Endothelial cell of umbilical vein (primary cell): Measurements from ENCODE around the gene HRH3. TPM values are rescaled to one million over a fixed set of nuclear protein-coding genes. Genes with fewer than 3 reads are reported as not detected.

Experiments
- BruUV-seq: library from RNA; stranded (reverse); fragments of 400-500 nt; replicated peaks from 2 replicates; lab custom pipeline; 2021; lab: Mats Ljungman, UMichigan
- CTCF ChIA-PET: fragments of 300-600, 350-600 bp; sonication (Branson Sonifier 250); formaldehyde crosslinking; loops from one replicate; lab custom pipeline; 2021; ENCODE audit warnings: antibody characterized with exemption, inconsistent platforms; lab: Charles Lee
- POLR2A ChIA-PET: fragments of 300-600, 350-600 bp; sonication (Branson Sonifier 250); formaldehyde crosslinking; loops from one replicate; lab custom pipeline; 2021; ENCODE audit warnings: antibody characterized with exemption, inconsistent platforms; lab: Charles Lee
- DNase-seq: peaks from one replicate; pipeline ENCODE4 v3.0.0-alpha.2; 2011; ENCODE audit warnings: low read depth, low spot score
- FAIRE-seq: peaks from 2 replicates; lab custom pipeline; 2011; peaks lifted over from hg19 to GRCh38; lab: Jason Lieb, UNC
- H2AFZ ChIP-seq: 2 replicates; pipeline ENCODE4 v1.6.0; 2012; ENCODE audit warnings: low read depth, low read length, control low read depth, inconsistent platforms
- H3K27ac ChIP-seq: 2 replicates; pipeline ENCODE4 v1.5.1; 2011; ENCODE audit warnings: low read depth, mild to moderate bottlenecking, control low read depth, low read length, moderate library complexity; ENCODE audit not compliant: insufficient read depth
- H3K27me3 ChIP-seq, 2 experiments: 2 replicates each; pipeline versions ENCODE4 v1.6.0 to v1.6.1; 2011; ENCODE audit warnings: low read length in 2 of 2, mixed read lengths in 1 of 2; ENCODE audit not compliant: control insufficient read depth in 2 of 2, insufficient read depth in 2 of 2
- H3K36me3 ChIP-seq, 2 experiments: 2 replicates in 1 of 2; 3 replicates in 1 of 2; pipeline ENCODE4 v1.5.1; 2011; ENCODE audit warnings: low read length in 2 of 2, mild to moderate bottlenecking in 1 of 2, moderate library complexity in 1 of 2; ENCODE audit not compliant: control insufficient read depth in 2 of 2, insufficient read depth in 2 of 2; ENCODE audit errors: extremely low read depth in 1 of 2
- H3K4me1 ChIP-seq: 3 replicates; pipeline ENCODE4 v1.5.1; 2011; ENCODE audit warnings: mild to moderate bottlenecking, low read length; ENCODE audit not compliant: control insufficient read depth, insufficient read depth; ENCODE audit errors: extremely low read depth
- H3K4me2 ChIP-seq: 2 replicates; pipeline ENCODE4 v1.6.1; 2011; ENCODE audit warnings: low read length, control low read depth, mixed read lengths; ENCODE audit not compliant: insufficient read depth
- H3K4me3 ChIP-seq, 3 experiments: fragments of 200-600 bp in 1 of 3; sonication (generic), shearing (Covaris generic) in 1 of 3; replicated peaks in 1 of 3; 2 replicates each; pipeline ENCODE4 v1.5.1; 2011 to 2016; ENCODE audit warnings: control low read depth in 3 of 3, low read length in 3 of 3, mild to moderate bottlenecking in 2 of 3, inconsistent platforms in 1 of 3, low read depth in 1 of 3, moderate library complexity in 1 of 3; ENCODE audit not compliant: insufficient read depth in 1 of 3
- H3K79me2 ChIP-seq: 2 replicates; pipeline ENCODE4 v1.6.0; 2012; ENCODE audit warnings: low read length, inconsistent platforms; ENCODE audit not compliant: control insufficient read depth, insufficient read depth
- H3K9ac ChIP-seq: replicated peaks from 2 replicates; pipeline ENCODE3; 2011; ENCODE audit warnings: low read length, control low read depth; ENCODE audit not compliant: insufficient read depth; ENCODE audit errors: extremely low read depth
- H3K9me1 ChIP-seq: replicated peaks from 3 replicates; pipeline ENCODE4 v1.6.0; 2011; ENCODE audit warnings: mild to moderate bottlenecking, low read length; ENCODE audit not compliant: control insufficient read depth, insufficient read depth; ENCODE audit errors: extremely low read depth
- H3K9me3 ChIP-seq: replicated peaks from 2 replicates; pipeline ENCODE4 v1.5.1; 2012; ENCODE audit warnings: low read length, inconsistent platforms; ENCODE audit not compliant: control insufficient read depth, insufficient read depth
- H4K20me1 ChIP-seq: replicated peaks from 2 replicates; pipeline ENCODE3; 2011; ENCODE audit warnings: mild to moderate bottlenecking, low read length; ENCODE audit not compliant: control insufficient read depth, insufficient read depth; ENCODE audit errors: extremely low read depth
- EZH2 ChIP-seq: IDR thresholded peaks from 2 replicates; pipeline ENCODE4 v1.6.1; 2012; ENCODE audit warnings: borderline replicate concordance, low read depth, mild to moderate bottlenecking, moderate library complexity, low read length, inconsistent platforms; ENCODE audit not compliant: severe bottlenecking
- FOS ChIP-seq: IDR thresholded peaks from 2 replicates; pipeline ENCODE4 v1.6.1; 2011; ENCODE audit warnings: mild to moderate bottlenecking, low read length, moderate library complexity, borderline replicate concordance; ENCODE audit not compliant: insufficient read depth
- GATA2 ChIP-seq: IDR thresholded peaks from 2 replicates; pipeline ENCODE4 v1.7.0; 2011; ENCODE audit warnings: low read depth, mild to moderate bottlenecking, moderate library complexity, mixed read lengths, low read length; ENCODE audit not compliant: insufficient read length, insufficient read depth
- JUN ChIP-seq: IDR thresholded peaks from 2 replicates; pipeline ENCODE4 v1.6.1; 2011; ENCODE audit warnings: borderline replicate concordance, low read depth; ENCODE audit not compliant: insufficient read length, insufficient read depth
- MYC ChIP-seq: IDR thresholded peaks from one replicate; pipeline ENCODE4 v1.6.1; 2011; ENCODE audit warnings: mild to moderate bottlenecking, low read depth, low read length
- POLR2A ChIP-seq: IDR thresholded peaks from 2 replicates; pipeline ENCODE4 v1.6.1; 2012; ENCODE audit warnings: low read depth, mild to moderate bottlenecking, control low read depth, low read length
- POLR2AphosphoS5 ChIP-seq: IDR thresholded peaks from 2 replicates; pipeline ENCODE4 v1.6.1; 2012; ENCODE audit warnings: low read depth, mild to moderate bottlenecking, control low read depth, low read length, moderate library complexity; ENCODE audit not compliant: insufficient read depth
- dilution Hi-C: fragments of 300-500 bp; cut with MboI; formaldehyde crosslinking; loops from one replicate; pipeline ENCODE4 v1.15.0; 2019; ENCODE audit warnings: low sequenced_read_pairs; ENCODE audit not compliant: extremely low pct_ligation_motif_present
- intact Hi-C: fragments of 100-400 bp; cut with micrococcal nuclease; formaldehyde crosslinking; loops from one replicate; pipeline ENCODE4 v1.10.0; 2022
- polyA plus RNA-seq, 4 experiments: library from polyadenylated mRNA; depleted of rRNA in 3 of 4; stranded (reverse) in 3 of 4; unstranded in 1 of 4; fragments of >200 nt; gene quantifications; 2 replicates each; pipeline versions ENCODE4 v1.2.1 to v1.2.3, GENCODE V29; 2011 to 2012; ENCODE audit warnings: missing spikeins in 1 of 4
- total RNA-seq: library from RNA; stranded (reverse); gene quantifications from 2 replicates; pipeline ENCODE4 v1.2.3, GENCODE V29; 2021
- TF ChIP-seq, protein P1 (sequence below), 2 donors: IDR thresholded peaks; 1 replicate in 1 of 2; 2 replicates in 1 of 2; pipeline ENCODE4 v1.5.1; 2011; ENCODE audit warnings: low read length in 2 of 2, mild to moderate bottlenecking in 2 of 2, moderate library complexity in 2 of 2, control low read depth in 1 of 2, inconsistent platforms in 1 of 2, low read depth in 1 of 2; ENCODE audit not compliant: insufficient read depth in 1 of 2; ENCODE audit errors: extremely low read depth in 1 of 2
- TF ChIP-seq, protein P2 (sequence below): IDR thresholded peaks from 2 replicates; pipeline ENCODE4 v1.6.1; 2011; ENCODE audit not compliant: insufficient read depth, insufficient read length

HRH3 gene
- total and polyA plus RNA-seq, 2 donors (not counting 3 experiments of a cell fraction or from before 2014, with no cell fraction given) = not detected

DNA sequence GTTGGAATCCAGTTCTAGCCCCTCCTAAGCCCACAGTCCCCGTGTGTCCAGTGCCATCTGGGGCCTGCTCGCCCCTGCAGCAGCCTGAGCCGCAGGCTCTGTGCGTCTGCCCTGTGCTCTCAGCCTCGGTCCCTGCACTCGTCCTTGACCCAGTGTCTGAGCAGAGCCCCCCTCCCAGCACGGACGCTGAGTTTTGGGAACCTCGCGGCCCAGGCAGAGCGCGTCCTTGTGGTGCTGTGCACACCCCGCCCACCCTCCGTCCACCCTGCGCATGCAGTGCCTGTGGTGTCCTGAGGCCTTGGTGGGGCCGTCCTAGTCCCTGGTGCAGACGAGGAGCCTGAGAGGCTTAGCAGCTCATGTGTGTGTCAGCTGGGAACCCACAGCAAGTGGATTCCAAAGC lies 49.8 kb upstream of the HRH3 start:
- H3K36me3 ChIP-seq = peaks cover 7 to 20% of the 10 kb centered on the region in 2 experiments
- H3K9me1 ChIP-seq = no peaks in the 10 kb centered on the region
- H3K4me2 ChIP-seq = no peak overlapping the region
- H3K4me1 ChIP-seq = no peaks in the 10 kb centered on the region
- ChIA-PET CTCF (no interaction called here), POLR2A (no interaction called here)
- no peak overlapping the region for H3K27ac ChIP-seq
- TF ChIP-seq GATA2 (no peak), JUN (no peak), POLR2A (no peak)
- TF ChIP-seq, protein P1, sequence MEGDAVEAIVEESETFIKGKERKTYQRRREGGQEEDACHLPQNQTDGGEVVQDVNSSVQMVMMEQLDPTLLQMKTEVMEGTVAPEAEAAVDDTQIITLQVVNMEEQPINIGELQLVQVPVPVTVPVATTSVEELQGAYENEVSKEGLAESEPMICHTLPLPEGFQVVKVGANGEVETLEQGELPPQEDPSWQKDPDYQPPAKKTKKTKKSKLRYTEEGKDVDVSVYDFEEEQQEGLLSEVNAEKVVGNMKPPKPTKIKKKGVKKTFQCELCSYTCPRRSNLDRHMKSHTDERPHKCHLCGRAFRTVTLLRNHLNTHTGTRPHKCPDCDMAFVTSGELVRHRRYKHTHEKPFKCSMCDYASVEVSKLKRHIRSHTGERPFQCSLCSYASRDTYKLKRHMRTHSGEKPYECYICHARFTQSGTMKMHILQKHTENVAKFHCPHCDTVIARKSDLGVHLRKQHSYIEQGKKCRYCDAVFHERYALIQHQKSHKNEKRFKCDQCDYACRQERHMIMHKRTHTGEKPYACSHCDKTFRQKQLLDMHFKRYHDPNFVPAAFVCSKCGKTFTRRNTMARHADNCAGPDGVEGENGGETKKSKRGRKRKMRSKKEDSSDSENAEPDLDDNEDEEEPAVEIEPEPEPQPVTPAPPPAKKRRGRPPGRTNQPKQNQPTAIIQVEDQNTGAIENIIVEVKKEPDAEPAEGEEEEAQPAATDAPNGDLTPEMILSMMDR (IDR thresholded peaks at IDR 0.05; ENCODE audit: extremely low read depth in 1 of 2, insufficient read depth in 1 of 2, low read depth in 1 of 2, low read length in 2 of 2) = no peak
- intact Hi-C loops (loop anchor here (10.0 kb wide), 1 partner anchor 255 kb away; no protein-coding TSS in a partner anchor), dilution Hi-C loops (no loop called here)
- H3K9me3 ChIP-seq = no peaks in the 10 kb centered on the region
- DNase-seq (no peak), FAIRE-seq (no peak)
- no peak overlapping the region for H3K9ac ChIP-seq
- H3K4me3 ChIP-seq = no peak overlapping the region
- no peak overlapping the region for H2AFZ ChIP-seq
- BruUV-seq = no TSS peak
- H3K27me3 ChIP-seq = no peaks in the 10 kb centered on the region
- H3K79me2 ChIP-seq = no peaks in the 10 kb centered on the region
- H4K20me1 ChIP-seq = no peaks in the 10 kb centered on the region

DNA sequence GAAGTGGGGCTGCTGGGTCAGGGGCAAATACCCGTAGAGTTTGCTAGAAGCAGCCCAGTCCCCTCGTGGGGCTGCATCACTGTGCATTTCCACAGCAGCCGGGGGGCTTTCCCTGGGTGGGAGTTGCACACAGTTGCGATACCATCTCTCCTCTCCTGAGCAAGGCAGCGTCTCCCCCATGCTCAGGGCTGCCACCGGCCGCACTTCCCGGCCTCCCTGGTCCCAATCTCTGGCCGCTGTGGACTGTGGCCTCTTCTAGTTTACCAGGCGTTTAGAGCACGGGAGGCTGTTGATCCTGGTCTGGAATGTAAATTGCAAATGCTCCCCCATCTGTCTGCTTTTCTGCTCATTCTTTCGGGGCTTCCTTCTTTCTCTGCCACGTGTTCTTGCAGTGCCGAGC lies 49.3 kb upstream of the HRH3 start:
- intact Hi-C loops (loop anchor here (10.0 kb wide), 1 partner anchor 255 kb away; no protein-coding TSS in a partner anchor), dilution Hi-C loops (no loop called here)
- H3K27ac ChIP-seq = no peak overlapping the region
- H3K4me1 ChIP-seq = no peaks in the 10 kb centered on the region
- no TSS peak for BruUV-seq
- DNase-seq = no peak
- no peak overlapping the region for H3K4me2 ChIP-seq
- CTCF ChIA-PET = no interaction called here
- H3K9ac ChIP-seq = no peak overlapping the region
- H2AFZ ChIP-seq = no peak overlapping the region
- H3K9me3 ChIP-seq = no peaks in the 10 kb centered on the region
- POLR2A ChIA-PET = no interaction called here
- no peaks in the 10 kb centered on the region for H3K27me3 ChIP-seq
- no peaks in the 10 kb centered on the region for H3K9me1 ChIP-seq
- H3K36me3 ChIP-seq = peaks cover 7 to 20% of the 10 kb centered on the region in 2 experiments
- no peak for FAIRE-seq
- no peaks in the 10 kb centered on the region for H4K20me1 ChIP-seq
- H3K79me2 ChIP-seq = no peaks in the 10 kb centered on the region
- no peak overlapping the region for H3K4me3 ChIP-seq
- no peak for TF ChIP-seq POLR2A
- TF ChIP-seq GATA2 = no peak
- no peak for TF ChIP-seq JUN
- TF ChIP-seq, protein P1 (IDR thresholded peaks at IDR 0.05; ENCODE audit: extremely low read depth in 1 of 2, insufficient read depth in 1 of 2, low read depth in 1 of 2, low read length in 2 of 2) = no peak
- no peak for TF ChIP-seq POLR2AphosphoS5
- no peak for TF ChIP-seq EZH2
- no peak for TF ChIP-seq FOS
- no peak for TF ChIP-seq MYC
- TF ChIP-seq, protein P2, sequence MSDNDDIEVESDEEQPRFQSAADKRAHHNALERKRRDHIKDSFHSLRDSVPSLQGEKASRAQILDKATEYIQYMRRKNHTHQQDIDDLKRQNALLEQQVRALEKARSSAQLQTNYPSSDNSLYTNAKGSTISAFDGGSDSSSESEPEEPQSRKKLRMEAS = no peak
